Spleen (tissue), 11 donors: ENCODE results near the gene SSRP1. TPM values are rescaled to one million over a fixed set of nuclear protein-coding genes. Genes with fewer than 3 reads are reported as not detected.
"Not testable (repeated sequence)": the region's sequence is repeated elsewhere in the genome, so short reads cannot be mapped to it uniquely, and the experiment has no call there.

Source experiments
- DNase-seq: peaks from one replicate; pipeline ENCODE4 v3.0.0-alpha.2; 2020
- H3K27ac ChIP-seq, 8 donors: fragments of 200-600 bp; sonication (generic) in 7 of 8; 1 replicate in 4 of 8; 2 replicates in 4 of 8; pipeline versions ENCODE4 v1.5.0 to v1.8.0; 2016 to 2021; ENCODE audit warnings: inconsistent platforms in 4 of 8, mild to moderate bottlenecking in 4 of 8, moderate library complexity in 1 of 8
- H3K27me3 ChIP-seq, 7 donors: fragments of 200-600 bp; sonication (generic) in 6 of 7; replicated peaks in 1 of 7; 1 replicate in 4 of 7; 2 replicates in 3 of 7; pipeline versions ENCODE4 v1.5.0 to v1.8.0; 2016 to 2021; ENCODE audit warnings: inconsistent platforms in 3 of 7, mild to moderate bottlenecking in 1 of 7
- H3K36me3 ChIP-seq, 6 donors: fragments of 200-600 bp; sonication (generic) in 5 of 6; 1 replicate in 4 of 6; 2 replicates in 2 of 6; pipeline versions ENCODE4 v1.5.0 to v1.8.0; 2016 to 2021; ENCODE audit warnings: inconsistent platforms in 2 of 6
- H3K4me1 ChIP-seq, 6 donors: fragments of 200-600 bp; sonication (generic) in 5 of 6; 1 replicate in 3 of 6; 2 replicates in 3 of 6; pipeline versions ENCODE4 v1.5.0 to v1.8.0; 2016 to 2021; ENCODE audit warnings: inconsistent platforms in 3 of 6
- H3K4me3 ChIP-seq, 8 donors: fragments of 200-600 bp; sonication (generic) in 7 of 8; 1 replicate in 4 of 8; 2 replicates in 4 of 8; pipeline versions ENCODE4 v1.5.0 to v1.8.0; 2016 to 2021; ENCODE audit warnings: inconsistent platforms in 4 of 8, mild to moderate bottlenecking in 4 of 8, moderate library complexity in 2 of 8
- H3K9me3 ChIP-seq, 8 donors: fragments of 200-600 bp; sonication (generic) in 7 of 8; 1 replicate in 4 of 8; 2 replicates in 4 of 8; pipeline versions ENCODE4 v1.5.0 to v1.8.0; 2016 to 2021; ENCODE audit warnings: inconsistent platforms in 4 of 8
- CTCF ChIP-seq, 11 experiments: fragments of 200-600 bp in 7 of 11; fragments of 450-650 bp in 4 of 11; sonication (generic) in 4 of 11; IDR thresholded peaks in 8 of 11; conservative IDR thresholded peaks in 3 of 11; 1 replicate in 7 of 11; 2 replicates in 4 of 11; pipeline versions ENCODE4 v1.4.0 to v1.8.0; 2016 to 2021; ENCODE audit warnings: antibody characterized with exemption in 11 of 11, inconsistent platforms in 4 of 11, mild to moderate bottlenecking in 1 of 11
- POLR2A ChIP-seq, 3 donors: fragments of 450-650 bp; IDR thresholded peaks; one replicate each; pipeline ENCODE4 v1.5.1; 2017; ENCODE audit warnings: antibody characterized with exemption in 3 of 3, mild to moderate bottlenecking in 1 of 3
- POLR2AphosphoS5 ChIP-seq, 3 donors: sonication (generic); formaldehyde crosslinking; IDR thresholded peaks; one replicate each; pipeline ENCODE4 v1.5.1; 2017; ENCODE audit warnings: antibody characterized with exemption in 3 of 3
- WGBS, 5 donors: extraction: QIAGEN DNeasy Blood & Tissue Kit in 3 of 5; methylation state at CpG; one replicate each; pipeline versions ENCODE4 v1.1.5 to v1.1.7; 2013 to 2018; 5-methylcytosine and 5-hydroxymethylcytosine counted together
- intact Hi-C: fragments of 100-400 bp; cut with DNase I; formaldehyde crosslinking; loops from one replicate; pipeline ENCODE4 v1.15.0; 2023; ENCODE audit warnings: low total_unique reads
- polyA plus RNA-seq, 3 donors: library from polyadenylated mRNA; stranded (reverse); fragments of 200-250 nt; gene quantifications; one replicate each; pipeline ENCODE4 v1.2.1, GENCODE V29; 2013
- total RNA-seq, 7 donors: library from RNA; depleted of rRNA in 3 of 7; stranded (reverse); fragments of >200 nt in 3 of 7; fragmentation: NEBNext Ultra II Directional in 4 of 7; extraction: Animal tissue kit (Norgen Biotek cat#: 25700) in 4 of 7; gene quantifications; one replicate each; pipeline versions ENCODE4 v1.1.0 to v1.2.1, GENCODE V29; 2016 to 2021
- donor health status: healthy with polysubstance abuse.
- donor health status: DM: no; HTN: no; CAD: no; lungs with moderate emphysema.
- donor health status: DM: no; HTN: no; CAD: no.
- donor health status: Bipolar disorder and iron deficiency.
- donor health status: healthy.
- donor health status: DM: no; HTN: no; CAD: no.
- donor health status: DM: yes; HTN: yes; CAD: no.

SSRP1 gene
- total and polyA plus RNA-seq, 10 donors: 35.5 to 67.1 (median 51.5) TPM

- no peaks in the 10 kb centered on the region for H3K9me3 ChIP-seq
- H3K4me3 ChIP-seq: no peak overlapping the region
- TF ChIP-seq POLR2A (IDR thresholded peaks at IDR 0.05) (no peak), CTCF (IDR thresholded peaks at IDR 0.05 in 8 of 11, conservative IDR thresholded peaks at IDR 0.05 in 3 of 11) (no peak), POLR2AphosphoS5 (IDR thresholded peaks at IDR 0.05) (no peak)
- no peaks in the 10 kb centered on the region for H3K36me3 ChIP-seq
- peaks cover 0 to 10% (median 2%) of the 10 kb centered on the region in 6 donors for H3K4me1 ChIP-seq
- 16 to 28% (median 20%) methylated on average over 11 of the region's 11 CpGs for WGBS, 5 donors
- H3K27ac ChIP-seq: no peak overlapping the region
- DNase-seq: no peak
- intact Hi-C loops: no loop called here
- peaks cover 0 to 5% (median 0%) of the 10 kb centered on the region in 7 donors for H3K27me3 ChIP-seq
Observed at GRCh38 chr11:57288771-57289579, 46.7 kb downstream of the SSRP1 start.

- H3K36me3 ChIP-seq: no peaks in the 10 kb centered on the region
- H3K4me1 ChIP-seq: peaks cover 0 to 10% (median 2%) of the 10 kb centered on the region in 6 donors
- TF ChIP-seq CTCF (IDR thresholded peaks at IDR 0.05 in 8 of 11, conservative IDR thresholded peaks at IDR 0.05 in 3 of 11): no peak
- TF ChIP-seq POLR2AphosphoS5 (IDR thresholded peaks at IDR 0.05): no peak
- TF ChIP-seq POLR2A (IDR thresholded peaks at IDR 0.05): no peak
- H3K27me3 ChIP-seq: peaks cover 0 to 5% (median 0%) of the 10 kb centered on the region in 7 donors
- WGBS, 5 donors: 89 to 99% (median 96%) methylated on average over 3 of the region's 3 CpGs
- DNase-seq: no peak
- intact Hi-C loops: no loop called here
- no peak overlapping the region for H3K27ac ChIP-seq
- no peaks in the 10 kb centered on the region for H3K9me3 ChIP-seq
- H3K4me3 ChIP-seq: no peak overlapping the region
Observed at GRCh38 chr11:57287884-57288283, 47.8 kb downstream of the SSRP1 start.

- intact Hi-C loops: no loop called here
- TF ChIP-seq POLR2A (IDR thresholded peaks at IDR 0.05) (no peak), CTCF (IDR thresholded peaks at IDR 0.05 in 8 of 11, conservative IDR thresholded peaks at IDR 0.05 in 3 of 11) (no peak), POLR2AphosphoS5 (IDR thresholded peaks at IDR 0.05) (no peak)
- peaks cover 0 to 11% (median 0%) of the 10 kb centered on the region in 8 donors for H3K9me3 ChIP-seq
- no peak for DNase-seq
- peaks cover 0 to 7% (median 0%) of the 10 kb centered on the region in 7 donors for H3K27me3 ChIP-seq
- WGBS, 5 donors: 82 to 94% (median 86%) methylated on average over 2 of the region's 2 CpGs
- peaks cover 0 to 5% (median 1%) of the 10 kb centered on the region in 6 donors for H3K4me1 ChIP-seq
- H3K27ac ChIP-seq: no peak overlapping the region
- no peak overlapping the region for H3K4me3 ChIP-seq
- no peaks in the 10 kb centered on the region for H3K36me3 ChIP-seq
Observed at GRCh38 chr11:57283231-57283990, 52.3 kb downstream of the SSRP1 start.

GRCh38 chr11:57281546-57281945 lies 54.1 kb downstream of the SSRP1 start:
- H3K36me3 ChIP-seq, intact Hi-C loops, DNase-seq, H3K4me3 ChIP-seq, H3K27ac ChIP-seq: not testable (repeated sequence)
- Histone ChIP-seq H3K27me3 (peaks cover 0 to 20% (median 0%) of the 10 kb centered on the region in 7 donors), H3K9me3 (peaks cover 0 to 11% (median 0%) of the 10 kb centered on the region in 8 donors), H3K4me1 (peaks cover 0 to 22% (median 17%) of the 10 kb centered on the region in 6 donors)
- 86 to 97% (median 88%) methylated on average over 6 of the region's 6 CpGs for WGBS, 5 donors
